ENCODE data around the gene PFN2.
A peak's percentile ranks its signal among the peaks of the same experiment; 100 is the strongest.
"Not testable (repeated sequence)": the region's sequence is repeated elsewhere in the genome, so short reads cannot be mapped to it uniquely, and the experiment has no call there.

Gene PFN2

GRCh38 chr3:149967086-149967685 is 3.5 kb downstream of the PFN2 start:
- DNase-seq: peak; percentile 71

- peak; percentile 59 for DNase-seq
Measured at GRCh38 chr3:149965278-149965677, 5.4 kb downstream of the PFN2 start.

- peak; percentile 55 for DNase-seq
Measured at GRCh38 chr3:149964291-149964690, 6.4 kb downstream of the PFN2 start.

- DNase-seq: no peak
Measured at GRCh38 chr3:149963485-149963884, 7.2 kb downstream of the PFN2 start.

GRCh38 chr3:149959443-149959842 is 11.3 kb downstream of the PFN2 start:
- DNase-seq: no peak

GRCh38 chr3:149958171-149958796 is 12.4 kb downstream of the PFN2 start:
- no peak for DNase-seq

GRCh38 chr3:149957361-149958125 is 13.2 kb downstream of the PFN2 start:
- DNase-seq: no peak

GRCh38 chr3:149955449-149955848 is 15.2 kb downstream of the PFN2 start:
- DNase-seq: no peak

- peak; percentile 60 for DNase-seq
Measured at GRCh38 chr3:149954812-149955211, 15.9 kb downstream of the PFN2 start.

- DNase-seq: no peak
Measured at GRCh38 chr3:149949181-149949580, 21.5 kb downstream of the PFN2 start.

GRCh38 chr3:149947231-149947630 is 23.5 kb downstream of the PFN2 start:
- DNase-seq: no peak

- not testable (repeated sequence) for DNase-seq
Measured at GRCh38 chr3:149943966-149944365, 26.7 kb downstream of the PFN2 start.

- DNase-seq: no peak
Measured at GRCh38 chr3:149942409-149942808, 28.3 kb downstream of the PFN2 start.

- DNase-seq: no peak
Measured at GRCh38 chr3:149941946-149942345, 28.7 kb downstream of the PFN2 start.

GRCh38 chr3:149941186-149941585 is 29.5 kb downstream of the PFN2 start:
- peak; percentile 28 for DNase-seq

GRCh38 chr3:149938392-149939055 is 32.2 kb downstream of the PFN2 start:
- DNase-seq: peak; percentile 41

GRCh38 chr3:149936812-149937230 is 33.9 kb downstream of the PFN2 start:
- peak; percentile 66 for DNase-seq

- peak; percentile 72 for DNase-seq
Measured at GRCh38 chr3:149934524-149934923, 36.2 kb downstream of the PFN2 start.

GRCh38 chr3:149933858-149934257 is 36.8 kb downstream of the PFN2 start:
- DNase-seq: no peak

GRCh38 chr3:149933008-149933407 is 37.7 kb downstream of the PFN2 start:
- DNase-seq: no peak

- no peak for DNase-seq
Measured at GRCh38 chr3:149920119-149920518, 50.6 kb downstream of the PFN2 start.

- DNase-seq: no peak
Measured at GRCh38 chr3:149919509-149919908, 51.2 kb downstream of the PFN2 start.

- no peak for DNase-seq
Measured at GRCh38 chr3:149917124-149917667, 53.5 kb downstream of the PFN2 start.

All from fibroblast of upper back skin (primary cell).